H1 (cell line): ENCODE measurements around the gene EIF4EBP2. TPM values are rescaled to one million over a fixed set of nuclear protein-coding genes. Genes with fewer than 3 reads are reported as not detected.

Source experiments
- CHD2 ChIP-seq: IDR thresholded peaks from 2 replicates; pipeline ENCODE4 v1.6.1; 2012; ENCODE audit warnings: low read length, improper control_type of control experiment
- polyA plus RNA-seq, 7 experiments: library from polyadenylated mRNA; depleted of rRNA in 3 of 7; stranded (reverse) in 5 of 7; unstranded in 2 of 7; fragments of >200 nt in 5 of 7; fragments of 200-250 nt in 2 of 7; gene quantifications; 1 replicate in 5 of 7; 2 replicates in 1 of 7; 4 replicates in 1 of 7; pipeline versions ENCODE4 v1.2.1 to v1.2.3, GENCODE V29; 2011 to 2013; ENCODE audit warnings: missing spikeins in 2 of 7, mixed read lengths in 2 of 7
- total RNA-seq: library from RNA; stranded (reverse); fragmentation: NEBNext Ultra II Directional; extraction: Animal tissue kit (Norgen Biotek cat#: 25700); gene quantifications from 2 replicates; pipeline ENCODE4 v1.2.1, GENCODE V29; 2021

Gene EIF4EBP2
- total and polyA plus RNA-seq, 2 of the 8 experiments (the other 6 are each of a cell fraction or from before 2014, with no cell fraction given) = 55.3 to 144 TPM

- no peak for TF ChIP-seq CHD2
Observed at GRCh38 chr10:70425096-70425495, 21.2 kb downstream of the EIF4EBP2 start (continued).
